Hematopoietic multipotent progenitor cell treated with erythropoietin and hydrocortisone succinate and interleukin-3 and kit ligand, for 8 days (in vitro differentiated cells): ENCODE data around the gene PTEN.
"Not testable (repeated sequence)": the region's sequence is repeated elsewhere in the genome, so short reads cannot be mapped to it uniquely, and the experiment has no call there.

Experiments used
- DNase-seq: peaks from one replicate; pipeline ENCODE4 v3.0.0-alpha.2; 2015

Gene PTEN

DNA sequence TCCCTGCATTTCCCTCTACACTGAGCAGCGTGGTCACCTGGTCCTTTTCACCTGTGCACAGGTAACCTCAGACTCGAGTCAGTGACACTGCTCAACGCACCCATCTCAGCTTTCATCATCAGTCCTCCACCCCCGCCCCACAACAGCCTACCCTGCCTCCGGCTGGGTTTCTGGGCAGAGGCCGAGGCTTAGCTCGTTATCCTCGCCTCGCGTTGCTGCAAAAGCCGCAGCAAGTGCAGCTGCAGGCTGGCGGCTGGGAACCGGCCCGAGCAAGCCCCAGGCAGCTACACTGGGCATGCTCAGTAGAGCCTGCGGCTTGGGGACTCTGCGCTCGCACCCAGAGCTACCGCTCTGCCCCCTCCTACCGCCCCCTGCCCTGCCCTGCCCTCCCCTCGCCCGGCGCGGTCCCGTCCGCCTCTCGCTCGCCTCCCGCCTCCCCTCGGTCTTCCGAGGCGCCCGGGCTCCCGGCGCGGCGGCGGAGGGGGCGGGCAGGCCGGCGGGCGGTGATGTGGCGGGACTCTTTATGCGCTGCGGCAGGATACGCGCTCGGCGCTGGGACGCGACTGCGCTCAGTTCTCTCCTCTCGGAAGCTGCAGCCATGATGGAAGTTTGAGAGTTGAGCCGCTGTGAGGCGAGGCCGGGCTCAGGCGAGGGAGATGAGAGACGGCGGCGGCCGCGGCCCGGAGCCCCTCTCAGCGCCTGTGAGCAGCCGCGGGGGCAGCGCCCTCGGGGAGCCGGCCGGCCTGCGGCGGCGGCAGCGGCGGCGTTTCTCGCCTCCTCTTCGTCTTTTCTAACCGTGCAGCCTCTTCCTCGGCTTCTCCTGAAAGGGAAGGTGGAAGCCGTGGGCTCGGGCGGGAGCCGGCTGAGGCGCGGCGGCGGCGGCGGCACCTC lies at the start of gene PTEN, which contains the start of gene KLLN:
PTEN (plus strand) TSS at position 573 of the 891 bp plus-strand sequence. CDS start 845 bp downstream, outside the sequence.
KLLN (minus strand) TSS at position 481 of the 891 bp plus-strand sequence. CDS start 1,046 bp downstream, outside the sequence.
- DNase-seq, result peak; percentile 90

GRCh38 chr10:87816163-87816897 lies 47.1 kb upstream of the PTEN start:
- peak; percentile 57 for DNase-seq

DNA sequence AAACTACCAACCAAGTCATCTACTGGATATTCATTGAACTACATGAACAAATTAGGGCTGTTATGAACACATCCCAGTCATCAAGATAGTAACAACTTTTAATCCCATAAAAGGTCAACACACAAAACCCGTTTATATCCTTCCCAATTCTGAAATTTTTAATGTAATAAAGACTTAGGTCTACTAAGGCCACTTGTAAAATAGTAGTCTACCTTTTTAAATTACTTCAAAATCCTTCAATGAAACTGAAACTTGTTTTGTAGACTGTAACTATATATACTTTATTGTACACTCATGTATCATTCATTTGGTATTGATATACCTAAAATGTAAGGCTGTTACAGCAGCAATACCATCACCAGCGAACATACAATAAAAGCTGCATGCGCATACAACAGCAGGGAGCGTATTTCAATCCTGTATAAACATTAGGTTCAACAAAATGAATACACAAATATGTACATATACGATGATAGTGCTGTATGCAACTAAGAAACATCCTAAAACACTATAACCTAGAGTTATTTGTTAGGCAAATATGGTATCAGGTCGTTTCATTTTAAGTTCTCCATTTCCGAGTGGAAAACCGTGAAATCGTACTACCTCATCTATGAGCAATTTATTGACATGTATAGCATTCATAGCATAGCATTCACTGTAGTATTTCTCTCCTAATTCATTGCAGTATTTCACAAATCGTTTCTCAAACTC lies 46.4 kb upstream of the PTEN start:
- DNase-seq, result peak; percentile 20

- peak; percentile 91 for DNase-seq
Observed at GRCh38 chr10:87817609-87818504, 45.6 kb upstream of the PTEN start, which contains the start of gene ATAD1. Gene ATAD1 (minus strand): TSS chr10:87818226. CDS start chr10:87814599, 3,627 bp downstream.

DNA sequence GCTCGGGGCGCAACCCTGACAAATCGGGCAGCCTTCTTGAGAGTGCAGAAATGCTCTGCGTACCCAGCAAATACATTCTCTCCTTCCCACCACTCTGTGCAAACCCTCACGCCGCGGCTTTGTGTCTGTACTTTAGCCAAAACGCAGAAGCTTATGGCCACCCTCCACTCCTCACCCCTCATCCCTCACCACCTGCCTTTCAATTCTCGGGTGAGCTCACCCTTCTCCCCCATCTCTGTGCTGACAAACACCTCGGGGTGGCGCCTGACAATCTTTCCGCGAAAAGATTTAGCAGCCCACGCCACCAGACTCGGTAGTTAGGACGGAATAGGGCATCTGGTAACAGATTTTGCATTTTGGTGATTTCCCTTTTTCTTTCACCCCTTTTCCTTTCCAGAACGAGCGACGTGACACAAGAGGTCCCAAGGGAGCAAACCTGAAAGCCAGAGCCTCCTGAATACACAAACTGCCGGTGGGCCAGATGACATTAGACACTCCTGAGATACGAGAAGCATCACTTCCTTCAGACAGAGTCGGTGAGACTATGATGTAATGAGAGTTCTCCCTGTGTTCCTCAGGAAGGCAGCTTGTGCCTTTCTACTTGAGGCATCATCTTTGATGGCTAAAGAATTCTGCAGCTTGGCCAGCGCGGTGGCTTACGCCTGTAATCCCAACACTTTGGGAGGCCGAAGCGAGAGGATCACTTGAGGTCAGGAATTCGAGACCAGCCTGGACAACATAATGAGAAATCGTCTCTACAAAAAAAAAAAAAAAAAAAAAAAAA lies 44.7 kb upstream of the PTEN start:
- peak; percentile 44 for DNase-seq

- DNase-seq, result no peak
Observed at GRCh38 chr10:87819289-87819585, 44.2 kb upstream of the PTEN start.

- no peak for DNase-seq
Observed at GRCh38 chr10:87826653-87827052, 36.8 kb upstream of the PTEN start.

DNA sequence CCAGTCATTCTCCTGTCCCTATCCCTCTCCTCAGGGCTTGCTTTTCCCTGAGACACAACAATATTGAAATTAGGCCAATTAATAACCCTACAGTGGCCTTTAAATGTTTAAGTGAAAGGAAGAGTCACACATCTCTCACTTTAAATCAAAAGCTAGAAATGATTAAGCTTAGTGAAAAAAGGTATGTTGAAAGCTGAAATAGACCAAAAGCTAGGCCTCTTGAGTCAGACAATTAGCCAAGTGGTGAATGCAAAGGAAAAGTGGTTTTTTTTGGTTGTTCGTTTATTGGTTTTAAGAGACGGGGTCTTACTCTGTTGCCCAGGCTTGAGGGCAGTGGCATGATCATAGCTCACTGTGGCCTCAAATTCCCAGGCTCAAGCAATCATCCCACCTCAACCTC lies 35.7 kb upstream of the PTEN start:
- DNase-seq, result no peak

GRCh38 chr10:87829051-87829450 lies 34.4 kb upstream of the PTEN start:
- not testable (repeated sequence) for DNase-seq

DNA sequence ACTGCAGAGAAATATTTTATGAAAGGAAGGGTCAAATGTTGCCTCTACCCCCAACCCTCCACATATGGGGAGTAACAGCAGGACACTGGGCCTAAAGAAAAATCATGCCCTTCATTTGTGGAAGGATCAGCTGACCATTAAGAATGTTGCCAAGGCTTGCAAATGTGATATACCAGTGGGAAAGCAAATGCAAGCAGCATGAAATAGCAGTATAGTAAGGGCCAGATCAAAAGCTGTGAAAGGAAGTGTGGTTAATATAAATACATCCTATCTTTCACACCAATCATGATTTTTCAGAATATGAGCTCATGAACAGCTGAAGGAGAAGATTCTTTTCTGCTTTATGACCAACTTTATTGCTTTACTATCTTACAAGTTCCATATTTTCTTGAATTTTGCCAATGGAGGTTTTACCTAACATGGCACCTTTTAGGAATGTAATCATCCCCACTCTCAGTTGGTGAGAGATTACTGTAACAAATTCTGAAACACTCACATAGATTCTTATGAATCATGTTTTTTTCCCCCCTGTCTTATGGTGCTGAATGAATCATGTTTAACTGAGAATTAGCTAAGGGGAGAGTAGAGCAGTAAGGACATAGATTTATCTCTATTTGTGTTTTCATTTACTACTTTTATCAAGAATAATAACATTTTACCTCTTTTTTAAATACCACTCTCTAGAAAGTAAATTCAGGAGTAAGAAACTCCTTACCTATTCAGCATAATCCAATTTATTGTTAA lies 33.3 kb upstream of the PTEN start:
- no peak for DNase-seq

- no peak for DNase-seq
Observed at GRCh38 chr10:87836098-87836497, 27.3 kb upstream of the PTEN start.

GRCh38 chr10:87837445-87837844 lies 26.0 kb upstream of the PTEN start:
- no peak for DNase-seq

DNA sequence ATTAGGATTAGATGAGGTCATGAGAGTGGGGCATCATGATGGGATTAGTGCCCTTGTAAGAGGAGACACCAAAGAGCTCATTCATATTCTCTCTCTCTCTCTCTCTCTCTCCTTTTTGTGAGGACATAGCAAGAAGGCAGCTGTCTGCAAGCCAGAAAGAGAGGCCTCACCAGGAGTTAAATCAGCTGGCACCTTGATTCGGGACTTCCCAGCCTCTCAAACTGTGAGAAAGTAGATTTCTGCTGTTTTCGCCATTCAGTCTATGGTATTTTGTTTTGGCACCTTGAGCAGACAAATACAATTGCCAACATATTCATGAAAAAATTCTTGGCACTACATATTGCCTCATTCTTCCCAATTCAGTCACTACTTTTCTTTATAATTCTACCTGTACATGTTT lies 24.8 kb upstream of the PTEN start:
- DNase-seq, result no peak

DNA sequence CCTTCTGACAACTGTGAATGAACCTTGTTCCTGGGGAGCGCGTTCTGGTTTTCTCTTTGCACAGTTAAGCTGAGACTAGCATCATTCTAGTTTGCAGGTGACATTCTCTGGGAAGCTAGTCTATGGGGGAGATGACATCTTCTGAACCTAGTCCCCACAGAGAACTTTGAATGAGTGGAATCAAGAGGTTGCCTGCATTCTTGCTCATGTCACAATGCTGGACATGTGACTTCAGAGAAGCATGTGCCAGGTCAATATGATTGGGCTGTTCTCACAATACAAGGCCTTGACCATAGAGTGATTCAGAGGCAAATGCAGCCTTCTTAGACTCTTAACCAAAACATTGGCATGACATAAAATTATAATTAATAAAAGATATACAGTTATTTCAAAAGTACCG lies 22.2 kb upstream of the PTEN start:
- no peak for DNase-seq

GRCh38 chr10:87842220-87842641 lies 21.2 kb upstream of the PTEN start:
- no peak for DNase-seq

- DNase-seq, result peak; percentile 81
Observed at GRCh38 chr10:87842776-87843497, 20.5 kb upstream of the PTEN start.

GRCh38 chr10:87843714-87844113 lies 19.7 kb upstream of the PTEN start:
- DNase-seq, result no peak

GRCh38 chr10:87844837-87845623 lies 18.4 kb upstream of the PTEN start:
- DNase-seq, result no peak

GRCh38 chr10:87845624-87845998 lies 17.8 kb upstream of the PTEN start:
- no peak for DNase-seq
